ENCODE results near the gene ADGRG6. TPM values are rescaled to one million over a fixed set of nuclear protein-coding genes. Genes with fewer than 3 reads are reported as not detected.
A peak's percentile ranks its signal among the peaks of the same experiment; 100 is the strongest.

Gene ADGRG6
- polyA plus RNA-seq, 1 of the 3 experiments (the other 2 are of a cell fraction): 61.5 TPM

- Histone ChIP-seq H4K20me1 (ENCODE audit: insufficient read depth) (no peaks in the 10 kb centered on the region), H3K4me2 (no peak overlapping the region), H3K27me3 (ENCODE audit: insufficient read depth) (no peaks in the 10 kb centered on the region), H3F3A (replicated peaks; ENCODE audit: insufficient read depth) (peaks cover 59% of the 10 kb centered on the region), H3K9me3 (no peaks in the 10 kb centered on the region), H3K36me3 (replicated peaks in 1 of 2; ENCODE audit: control insufficient read depth in 1 of 2, insufficient read depth in 2 of 2, low read length in 1 of 2) (no peaks in the 10 kb centered on the region), H3K79me2 (ENCODE audit: insufficient read depth) (peaks cover 84% of the 10 kb centered on the region), H3K9ac (peak overlapping the region; percentile 18; the same call in 1 of the 2 replicates), H3K27ac (ENCODE audit: low read depth in 2 of 2, low read length in 1 of 2) (peak overlapping the region; percentile 79 to 87), H2AFZ (ENCODE audit: low read depth) (0 out of 2 replicates have a peak overlapping the region, but pooled peaks have one; percentile 25), H3K9me2 (no peaks in the 10 kb centered on the region), H3K4me3 (ENCODE audit: low read depth in 2 of 2, low read length in 1 of 2) (no peak overlapping the region), H3K4me1 (ENCODE audit: control insufficient read depth in 1 of 2, insufficient read depth in 2 of 2, low read depth in 1 of 2, low read length in 1 of 2) (peaks cover 0 to 4% of the 10 kb centered on the region in 2 experiments; a peak in 3 of 4 replicates)
- TF ChIP-seq RFX5 (IDR thresholded peaks at IDR 0.05; ENCODE audit: low read length) (no peak), FOXJ3 (CRISPR knock-in tag; IDR thresholded peaks at IDR 0.05) (no peak)
- TF ChIP-seq, protein P1, sequence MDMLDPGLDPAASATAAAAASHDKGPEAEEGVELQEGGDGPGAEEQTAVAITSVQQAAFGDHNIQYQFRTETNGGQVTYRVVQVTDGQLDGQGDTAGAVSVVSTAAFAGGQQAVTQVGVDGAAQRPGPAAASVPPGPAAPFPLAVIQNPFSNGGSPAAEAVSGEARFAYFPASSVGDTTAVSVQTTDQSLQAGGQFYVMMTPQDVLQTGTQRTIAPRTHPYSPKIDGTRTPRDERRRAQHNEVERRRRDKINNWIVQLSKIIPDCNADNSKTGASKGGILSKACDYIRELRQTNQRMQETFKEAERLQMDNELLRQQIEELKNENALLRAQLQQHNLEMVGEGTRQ (IDR thresholded peaks at IDR 0.05; ENCODE audit: borderline replicate concordance, low read depth, low read length): no peak
- no peak for DNase-seq
- POLR2A ChIA-PET: no interaction called here
- CTCF ChIA-PET: no interaction called here
- 47% methylated on average over 1 of the region's 1 CpG for WGBS (ENCODE audit: low lambda C conversion rate)
Measured at GRCh38 chr6:142356884-142357225, 55.0 kb downstream of the ADGRG6 start.

GRCh38 chr6:142357879-142358278 is 56.1 kb downstream of the ADGRG6 start:
- Histone ChIP-seq H3K9me3 (no peaks in the 10 kb centered on the region), H3F3A (replicated peaks; ENCODE audit: insufficient read depth) (peaks cover 61% of the 10 kb centered on the region), H3K4me2 (peak overlapping the region; percentile 25; the same call in 1 of the 2 replicates), H3K9ac (peak overlapping the region; percentile 39; the same call in 1 of the 2 replicates), H2AFZ (ENCODE audit: low read depth) (no peak overlapping the region), H3K27ac (ENCODE audit: low read depth in 2 of 2, low read length in 1 of 2) (peak overlapping the region; percentile 79 to 87; a peak in 3 of 4 replicates), H3K36me3 (replicated peaks in 1 of 2; ENCODE audit: control insufficient read depth in 1 of 2, insufficient read depth in 2 of 2, low read length in 1 of 2) (no peaks in the 10 kb centered on the region), H3K4me3 (ENCODE audit: low read depth in 2 of 2, low read length in 1 of 2) (no peak overlapping the region), H3K9me2 (no peaks in the 10 kb centered on the region), H4K20me1 (ENCODE audit: insufficient read depth) (no peaks in the 10 kb centered on the region), H3K27me3 (ENCODE audit: insufficient read depth) (no peaks in the 10 kb centered on the region), H3K4me1 (ENCODE audit: control insufficient read depth in 1 of 2, insufficient read depth in 2 of 2, low read depth in 1 of 2, low read length in 1 of 2) (peaks cover 0 to 4% of the 10 kb centered on the region in 2 experiments; a peak in 3 of 4 replicates), H3K79me2 (ENCODE audit: insufficient read depth) (peaks cover 81% of the 10 kb centered on the region)
- DNase-seq: no peak
- TF ChIP-seq FOSL2 (IDR thresholded peaks at IDR 0.05; ENCODE audit: borderline replicate concordance, low read depth): no peak
- no peak for TF ChIP-seq JUND (IDR thresholded peaks at IDR 0.05)
- no peak for TF ChIP-seq REST (IDR thresholded peaks at IDR 0.05; ENCODE audit: low read depth, low read length)
- TF ChIP-seq, protein P2, sequence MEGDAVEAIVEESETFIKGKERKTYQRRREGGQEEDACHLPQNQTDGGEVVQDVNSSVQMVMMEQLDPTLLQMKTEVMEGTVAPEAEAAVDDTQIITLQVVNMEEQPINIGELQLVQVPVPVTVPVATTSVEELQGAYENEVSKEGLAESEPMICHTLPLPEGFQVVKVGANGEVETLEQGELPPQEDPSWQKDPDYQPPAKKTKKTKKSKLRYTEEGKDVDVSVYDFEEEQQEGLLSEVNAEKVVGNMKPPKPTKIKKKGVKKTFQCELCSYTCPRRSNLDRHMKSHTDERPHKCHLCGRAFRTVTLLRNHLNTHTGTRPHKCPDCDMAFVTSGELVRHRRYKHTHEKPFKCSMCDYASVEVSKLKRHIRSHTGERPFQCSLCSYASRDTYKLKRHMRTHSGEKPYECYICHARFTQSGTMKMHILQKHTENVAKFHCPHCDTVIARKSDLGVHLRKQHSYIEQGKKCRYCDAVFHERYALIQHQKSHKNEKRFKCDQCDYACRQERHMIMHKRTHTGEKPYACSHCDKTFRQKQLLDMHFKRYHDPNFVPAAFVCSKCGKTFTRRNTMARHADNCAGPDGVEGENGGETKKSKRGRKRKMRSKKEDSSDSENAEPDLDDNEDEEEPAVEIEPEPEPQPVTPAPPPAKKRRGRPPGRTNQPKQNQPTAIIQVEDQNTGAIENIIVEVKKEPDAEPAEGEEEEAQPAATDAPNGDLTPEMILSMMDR (IDR thresholded peaks at IDR 0.05): no peak
- no peak for TF ChIP-seq FOXM1 (IDR thresholded peaks at IDR 0.05; ENCODE audit: low read depth)
- ChIA-PET CTCF (no interaction called here), POLR2A (no interaction called here)
